HL-60 (cell line): ENCODE measurements around the gene BMPR2.

Experiments used
- DNase-seq, 2 experiments: peaks; one replicate each; pipeline ENCODE4 v3.0.0-alpha.2; 2010 to 2020; ENCODE audit warnings: low read depth in 1 of 2, low spot score in 1 of 2
- H3K27ac ChIP-seq: fragments of 250-450 bp; sonication (Bioruptor Pico); replicated peaks from 2 replicates; pipeline ENCODE4 v1.5.1; 2020; ENCODE audit warnings: mild to moderate bottlenecking, moderate library complexity
- H3K27me3 ChIP-seq: fragments of 250-450 bp; sonication (Bioruptor Pico); 2 replicates; pipeline ENCODE4 v1.5.1; 2021; ENCODE audit warnings: mild to moderate bottlenecking, moderate library complexity; ENCODE audit not compliant: insufficient read depth, poor library complexity, severe bottlenecking
- H3K4me3 ChIP-seq: replicated peaks from 2 replicates; pipeline ENCODE4 v1.5.1; 2011; ENCODE audit warnings: mild to moderate bottlenecking, control low read depth, low read length; ENCODE audit not compliant: insufficient read depth
- GABPA ChIP-seq: IDR thresholded peaks from 2 replicates; pipeline ENCODE4 v1.6.1; 2012; ENCODE audit warnings: low read depth
- POLR2AphosphoS5 ChIP-seq: IDR thresholded peaks from 2 replicates; pipeline ENCODE4 v1.6.1; 2012; ENCODE audit warnings: low read depth
- SPI1 ChIP-seq: IDR thresholded peaks from 2 replicates; pipeline ENCODE4 v1.6.1; 2012; ENCODE audit warnings: low read depth, mild to moderate bottlenecking, borderline replicate concordance
- TF ChIP-seq, protein P1 (sequence below): IDR thresholded peaks from one replicate; pipeline ENCODE4 v1.5.1; 2011; ENCODE audit warnings: low read length, control low read depth, inconsistent platforms; ENCODE audit not compliant: insufficient read depth
- TF ChIP-seq, protein P2 (sequence below): IDR thresholded peaks from 2 replicates; pipeline ENCODE4 v1.6.1; 2012; ENCODE audit warnings: low read depth; ENCODE audit not compliant: insufficient replicate concordance

Gene BMPR2

GRCh38 chr2:202609381-202610145 is 233.4 kb downstream of the BMPR2 start:
- TF ChIP-seq POLR2AphosphoS5, result no peak
- TF ChIP-seq, protein P1, sequence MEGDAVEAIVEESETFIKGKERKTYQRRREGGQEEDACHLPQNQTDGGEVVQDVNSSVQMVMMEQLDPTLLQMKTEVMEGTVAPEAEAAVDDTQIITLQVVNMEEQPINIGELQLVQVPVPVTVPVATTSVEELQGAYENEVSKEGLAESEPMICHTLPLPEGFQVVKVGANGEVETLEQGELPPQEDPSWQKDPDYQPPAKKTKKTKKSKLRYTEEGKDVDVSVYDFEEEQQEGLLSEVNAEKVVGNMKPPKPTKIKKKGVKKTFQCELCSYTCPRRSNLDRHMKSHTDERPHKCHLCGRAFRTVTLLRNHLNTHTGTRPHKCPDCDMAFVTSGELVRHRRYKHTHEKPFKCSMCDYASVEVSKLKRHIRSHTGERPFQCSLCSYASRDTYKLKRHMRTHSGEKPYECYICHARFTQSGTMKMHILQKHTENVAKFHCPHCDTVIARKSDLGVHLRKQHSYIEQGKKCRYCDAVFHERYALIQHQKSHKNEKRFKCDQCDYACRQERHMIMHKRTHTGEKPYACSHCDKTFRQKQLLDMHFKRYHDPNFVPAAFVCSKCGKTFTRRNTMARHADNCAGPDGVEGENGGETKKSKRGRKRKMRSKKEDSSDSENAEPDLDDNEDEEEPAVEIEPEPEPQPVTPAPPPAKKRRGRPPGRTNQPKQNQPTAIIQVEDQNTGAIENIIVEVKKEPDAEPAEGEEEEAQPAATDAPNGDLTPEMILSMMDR, result no peak
- TF ChIP-seq, protein P2, sequence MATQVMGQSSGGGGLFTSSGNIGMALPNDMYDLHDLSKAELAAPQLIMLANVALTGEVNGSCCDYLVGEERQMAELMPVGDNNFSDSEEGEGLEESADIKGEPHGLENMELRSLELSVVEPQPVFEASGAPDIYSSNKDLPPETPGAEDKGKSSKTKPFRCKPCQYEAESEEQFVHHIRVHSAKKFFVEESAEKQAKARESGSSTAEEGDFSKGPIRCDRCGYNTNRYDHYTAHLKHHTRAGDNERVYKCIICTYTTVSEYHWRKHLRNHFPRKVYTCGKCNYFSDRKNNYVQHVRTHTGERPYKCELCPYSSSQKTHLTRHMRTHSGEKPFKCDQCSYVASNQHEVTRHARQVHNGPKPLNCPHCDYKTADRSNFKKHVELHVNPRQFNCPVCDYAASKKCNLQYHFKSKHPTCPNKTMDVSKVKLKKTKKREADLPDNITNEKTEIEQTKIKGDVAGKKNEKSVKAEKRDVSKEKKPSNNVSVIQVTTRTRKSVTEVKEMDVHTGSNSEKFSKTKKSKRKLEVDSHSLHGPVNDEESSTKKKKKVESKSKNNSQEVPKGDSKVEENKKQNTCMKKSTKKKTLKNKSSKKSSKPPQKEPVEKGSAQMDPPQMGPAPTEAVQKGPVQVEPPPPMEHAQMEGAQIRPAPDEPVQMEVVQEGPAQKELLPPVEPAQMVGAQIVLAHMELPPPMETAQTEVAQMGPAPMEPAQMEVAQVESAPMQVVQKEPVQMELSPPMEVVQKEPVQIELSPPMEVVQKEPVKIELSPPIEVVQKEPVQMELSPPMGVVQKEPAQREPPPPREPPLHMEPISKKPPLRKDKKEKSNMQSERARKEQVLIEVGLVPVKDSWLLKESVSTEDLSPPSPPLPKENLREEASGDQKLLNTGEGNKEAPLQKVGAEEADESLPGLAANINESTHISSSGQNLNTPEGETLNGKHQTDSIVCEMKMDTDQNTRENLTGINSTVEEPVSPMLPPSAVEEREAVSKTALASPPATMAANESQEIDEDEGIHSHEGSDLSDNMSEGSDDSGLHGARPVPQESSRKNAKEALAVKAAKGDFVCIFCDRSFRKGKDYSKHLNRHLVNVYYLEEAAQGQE, result no peak
- TF ChIP-seq SPI1, result peak; percentile 62
- no peak for TF ChIP-seq GABPA

DNA sequence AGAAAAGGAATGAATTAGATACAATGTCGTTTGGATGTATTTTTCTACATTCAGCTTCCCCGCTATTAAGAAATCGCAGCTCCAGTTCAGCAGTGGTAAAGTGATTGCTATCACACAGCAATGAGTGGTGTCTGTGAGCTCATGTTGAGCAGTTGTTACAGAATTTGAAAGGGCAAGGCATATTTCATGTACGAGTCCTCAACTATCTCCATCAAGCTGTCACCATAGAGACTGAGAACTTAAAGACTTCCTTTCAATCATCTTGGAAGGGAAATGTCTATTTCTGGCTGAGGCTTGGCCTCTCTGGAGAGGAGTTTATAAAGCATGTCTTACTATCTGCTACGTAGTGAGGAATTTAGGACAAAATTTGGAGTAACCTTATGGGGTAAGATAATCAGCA is 234.3 kb downstream of the BMPR2 start:
- TF ChIP-seq SPI1 (no peak), POLR2AphosphoS5 (no peak), GABPA (no peak)
- TF ChIP-seq, protein P1, result no peak
- TF ChIP-seq, protein P2, result no peak
- Histone ChIP-seq H3K27ac (no peak overlapping the region), H3K27me3 (no peaks in the 10 kb centered on the region), H3K4me3 (no peak overlapping the region)
- DNase-seq, result no peak

More at GRCh38 chr2:202609381-202610145, 233.4 kb downstream of the BMPR2 start:
- H3K27me3 ChIP-seq, result no peaks in the 10 kb centered on the region
- DNase-seq, result no peak
- no peak overlapping the region for H3K27ac ChIP-seq
- no peak overlapping the region for H3K4me3 ChIP-seq

- DNase-seq, result no peak
- Histone ChIP-seq H3K27ac (no peak overlapping the region), H3K27me3 (no peaks in the 10 kb centered on the region), H3K4me3 (no peak overlapping the region)
- TF ChIP-seq, protein P1, result no peak
- TF ChIP-seq, protein P2, result no peak
Measured at GRCh38 chr2:202612145-202612544, 236.0 kb downstream of the BMPR2 start.
